Amygdala (tissue), 56 donors: ENCODE results near the gene TAC4.
"Not testable (repeated sequence)": the region's sequence is repeated elsewhere in the genome, so short reads cannot be mapped to it uniquely, and the experiment has no call there.

Experiments
- DNase-seq, 56 donors: peaks; one replicate each; lab custom pipeline; 2025; lab: John Stamatoyannopoulos, UW

TAC4 gene

DNA sequence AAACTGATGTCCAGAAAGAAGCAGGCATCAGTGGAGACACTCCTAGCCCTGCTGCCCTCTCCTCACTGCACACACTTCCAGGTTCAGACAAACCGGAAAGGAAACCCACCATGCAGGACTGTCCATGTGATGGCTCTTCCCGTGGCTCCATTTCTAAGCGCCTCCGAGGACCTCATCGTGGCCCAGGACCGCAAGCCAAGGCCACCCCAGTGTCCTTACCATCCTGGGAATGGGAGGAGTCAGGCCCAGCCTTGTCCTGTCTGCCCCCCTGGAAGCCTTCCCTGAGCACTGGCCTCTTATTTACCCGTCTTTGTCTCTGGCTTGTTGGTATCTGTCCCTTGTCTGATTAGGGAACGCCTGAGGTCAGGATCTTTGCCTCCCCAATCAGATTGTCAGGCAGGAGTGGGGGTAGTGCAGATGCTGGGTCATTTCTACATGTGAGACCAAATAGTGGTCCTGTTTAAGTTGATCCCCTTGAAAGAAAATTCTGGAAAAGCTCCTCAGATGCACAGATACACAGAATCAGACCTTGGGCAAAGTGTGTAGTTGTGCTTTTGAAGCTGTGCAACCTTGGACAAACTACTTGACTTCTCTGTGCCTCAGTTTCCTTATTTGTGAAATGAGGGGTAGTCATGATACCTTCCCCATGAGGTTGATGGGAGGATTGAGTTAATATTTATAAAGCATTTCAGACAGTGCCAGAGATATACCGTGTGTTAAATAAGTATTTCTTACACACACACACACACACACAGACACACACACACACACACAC lies 744 bp downstream of the TAC4 start:
- no peak for DNase-seq

GRCh38 chr17:49845321-49845720 lies 2.5 kb downstream of the TAC4 start:
- peak in 16 of 56 donors; percentile 6 to 36 (median 16) for DNase-seq

DNA sequence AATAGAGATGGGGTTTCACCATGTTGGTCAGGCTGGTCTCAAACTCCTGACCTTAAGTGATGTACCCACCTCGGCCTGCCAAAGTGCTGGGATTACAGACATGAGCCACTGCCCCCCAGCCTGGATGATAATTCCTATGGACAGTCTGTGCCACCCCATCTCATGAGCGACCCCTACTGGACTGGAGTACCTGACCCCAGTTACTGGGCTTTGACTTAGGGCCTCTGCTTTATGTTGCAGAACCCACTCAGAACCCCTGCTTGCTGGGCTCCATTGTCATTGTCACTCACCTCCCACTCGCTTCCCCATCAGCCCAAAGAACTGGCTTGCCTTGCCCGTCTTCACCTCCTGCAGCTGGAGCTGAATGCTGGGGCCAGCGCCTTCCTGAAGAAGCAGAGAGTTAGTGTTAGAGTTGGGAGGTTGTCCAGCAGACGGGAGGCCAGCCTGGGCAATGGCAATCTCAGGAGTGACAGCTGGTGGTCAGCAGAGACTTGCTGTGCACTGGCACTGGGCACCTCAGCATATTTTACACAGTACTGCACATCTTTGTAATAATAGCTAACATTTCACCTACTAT lies 4.0 kb downstream of the TAC4 start:
- no peak for DNase-seq

GRCh38 chr17:49842846-49843245 lies 5.0 kb downstream of the TAC4 start:
- no peak for DNase-seq

DNA sequence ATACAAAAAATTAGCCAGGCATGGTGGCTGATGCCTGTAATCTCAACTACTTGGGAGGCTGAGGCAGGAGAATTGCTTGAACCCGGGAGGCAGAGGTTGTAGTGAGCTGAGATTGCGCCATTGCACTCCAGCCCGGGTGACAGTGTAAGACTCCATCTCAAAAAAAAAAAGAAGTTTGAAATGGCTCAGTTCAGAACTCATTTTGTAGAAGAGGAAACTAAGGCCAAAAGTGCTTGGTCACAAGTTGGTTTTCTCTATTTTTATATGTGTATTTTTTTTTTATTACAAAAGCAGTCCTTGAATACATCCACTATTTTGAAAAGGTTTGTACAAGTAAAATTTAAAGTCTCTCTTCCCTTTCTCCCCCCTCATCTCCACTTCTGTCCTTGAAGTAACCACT lies 5.5 kb downstream of the TAC4 start:
- DNase-seq = no peak

DNA sequence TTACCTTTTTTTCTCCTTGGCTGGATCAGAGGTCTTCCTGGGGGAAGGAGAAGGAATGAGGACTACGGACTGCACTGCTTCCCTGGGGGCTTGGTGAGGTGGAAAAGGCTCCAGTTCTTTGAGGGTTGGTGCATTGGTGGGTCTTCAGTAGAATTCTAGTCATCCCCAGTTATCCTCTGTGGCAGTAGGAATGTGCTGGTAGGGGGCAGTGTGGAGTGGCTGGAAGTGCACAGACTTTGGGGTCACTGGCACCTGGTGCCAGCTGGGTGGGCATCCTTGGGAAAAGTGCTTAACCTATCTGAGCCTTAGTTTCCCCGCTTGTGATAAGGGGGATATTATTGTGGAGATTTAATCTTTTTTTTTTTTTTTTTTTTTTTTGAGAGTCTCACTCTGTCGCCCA lies 6.3 kb downstream of the TAC4 start:
- no peak for DNase-seq

DNA sequence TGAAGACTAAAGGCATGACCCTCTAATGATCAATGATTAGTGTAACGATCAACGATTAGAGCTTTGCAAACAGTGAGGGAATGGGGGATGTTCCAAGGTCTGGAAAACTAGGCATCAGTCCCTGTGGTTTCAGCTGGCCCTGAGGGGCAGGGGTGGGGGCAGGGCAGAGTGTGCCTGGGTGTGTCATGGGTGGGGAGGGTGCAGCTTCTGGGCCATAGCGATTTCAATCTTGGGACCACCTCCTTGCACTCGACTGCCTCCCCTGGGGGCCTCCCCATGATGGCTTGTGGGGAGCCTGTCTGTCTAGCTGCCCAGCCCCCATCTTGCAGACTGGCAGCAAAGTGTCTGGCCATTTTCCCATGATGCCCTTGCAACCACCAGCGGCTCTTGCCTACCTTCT lies 8.4 kb downstream of the TAC4 start:
- DNase-seq = no peak

DNA sequence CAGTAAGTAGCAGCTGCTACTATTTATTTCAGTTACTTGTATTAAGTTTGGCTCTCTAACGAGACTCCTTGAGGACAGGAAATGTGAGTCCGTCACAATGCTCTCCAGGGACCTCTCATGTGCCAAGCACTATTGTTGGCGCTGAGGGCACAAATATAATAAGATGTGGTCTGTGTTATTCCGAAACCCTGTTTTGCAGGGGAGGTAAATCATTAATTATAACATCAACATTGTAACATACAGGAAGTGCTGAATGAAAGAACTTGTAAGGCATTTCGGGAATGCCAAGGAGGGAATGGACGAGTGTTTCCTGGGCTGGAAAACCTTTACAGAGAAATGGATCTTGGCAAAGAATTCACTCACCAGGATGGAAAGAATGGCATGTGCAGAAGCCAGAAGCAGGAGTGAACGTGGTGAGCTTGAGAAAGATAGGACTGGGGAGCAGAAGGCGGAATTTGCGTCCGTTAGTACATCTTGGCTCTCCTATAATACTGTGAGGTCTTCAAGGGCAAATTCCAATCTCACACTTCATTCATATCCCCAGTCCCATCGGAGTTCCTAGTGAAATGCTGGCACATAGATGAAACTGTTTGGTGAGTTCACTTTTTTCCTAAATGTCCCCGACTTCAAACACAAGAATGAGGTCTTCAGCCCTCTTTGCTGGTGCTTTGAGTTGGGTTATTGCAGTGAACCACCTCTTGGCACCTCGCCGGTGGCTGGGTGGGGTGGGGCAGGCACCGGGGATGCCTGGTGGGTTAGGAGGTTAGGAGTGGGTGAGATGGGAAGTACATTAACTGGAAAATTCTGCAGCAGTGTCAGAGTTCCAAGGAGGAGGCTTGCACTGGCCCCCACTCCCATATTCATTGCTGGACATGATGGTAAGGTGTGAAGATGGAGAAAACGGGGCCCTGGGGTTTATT lies 11.5 kb downstream of the TAC4 start:
- no peak for DNase-seq

DNA sequence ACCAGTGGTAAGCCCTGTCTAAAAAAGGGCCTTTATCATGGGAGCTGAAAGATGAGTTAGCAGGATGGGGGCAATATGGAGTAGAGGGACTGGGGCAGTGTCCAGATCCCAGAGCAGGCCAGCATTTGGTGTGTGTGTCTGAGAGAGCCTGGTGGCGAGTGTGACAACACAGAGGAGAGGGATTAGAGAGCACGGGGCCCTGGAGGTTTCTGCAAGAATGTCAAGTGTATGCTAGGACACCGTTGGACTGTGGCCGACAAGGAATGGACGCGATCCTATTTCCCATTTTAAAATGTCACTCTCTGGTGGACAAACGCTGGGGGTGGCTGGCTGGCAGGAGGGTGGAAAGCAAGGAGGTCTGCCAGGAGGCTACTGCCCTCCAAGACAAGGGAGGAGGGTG lies 12.4 kb downstream of the TAC4 start:
- no peak for DNase-seq

DNA sequence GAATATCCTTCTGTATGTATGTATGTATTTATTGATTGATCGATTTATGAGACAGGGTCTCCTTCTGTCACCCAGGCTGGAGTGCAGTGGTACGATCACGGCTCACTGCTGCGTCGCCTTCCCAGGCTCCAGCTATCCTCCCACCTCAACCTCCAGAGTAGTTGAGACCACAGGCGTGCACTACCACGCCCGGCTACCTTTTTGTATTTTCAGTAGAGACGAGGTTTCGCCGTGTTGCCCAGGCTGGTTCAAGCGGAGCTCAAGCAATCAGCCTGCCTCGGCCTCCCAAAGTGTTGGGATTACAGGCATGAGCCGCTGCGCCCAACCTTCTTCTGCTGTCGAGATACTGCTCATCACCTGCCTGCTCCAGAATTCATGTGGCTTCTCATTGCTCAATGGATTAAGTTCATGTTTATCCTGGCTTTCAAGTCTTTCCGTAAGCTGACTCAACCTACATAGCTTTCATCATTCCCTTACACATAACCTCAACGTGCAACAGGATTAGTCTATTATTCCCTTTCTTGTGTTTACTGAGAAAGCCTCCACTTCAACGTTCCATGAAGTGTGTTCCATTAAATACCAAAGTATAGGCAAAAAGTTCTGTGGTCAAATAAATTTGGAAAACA lies 13.6 kb downstream of the TAC4 start:
- DNase-seq = no peak

DNA sequence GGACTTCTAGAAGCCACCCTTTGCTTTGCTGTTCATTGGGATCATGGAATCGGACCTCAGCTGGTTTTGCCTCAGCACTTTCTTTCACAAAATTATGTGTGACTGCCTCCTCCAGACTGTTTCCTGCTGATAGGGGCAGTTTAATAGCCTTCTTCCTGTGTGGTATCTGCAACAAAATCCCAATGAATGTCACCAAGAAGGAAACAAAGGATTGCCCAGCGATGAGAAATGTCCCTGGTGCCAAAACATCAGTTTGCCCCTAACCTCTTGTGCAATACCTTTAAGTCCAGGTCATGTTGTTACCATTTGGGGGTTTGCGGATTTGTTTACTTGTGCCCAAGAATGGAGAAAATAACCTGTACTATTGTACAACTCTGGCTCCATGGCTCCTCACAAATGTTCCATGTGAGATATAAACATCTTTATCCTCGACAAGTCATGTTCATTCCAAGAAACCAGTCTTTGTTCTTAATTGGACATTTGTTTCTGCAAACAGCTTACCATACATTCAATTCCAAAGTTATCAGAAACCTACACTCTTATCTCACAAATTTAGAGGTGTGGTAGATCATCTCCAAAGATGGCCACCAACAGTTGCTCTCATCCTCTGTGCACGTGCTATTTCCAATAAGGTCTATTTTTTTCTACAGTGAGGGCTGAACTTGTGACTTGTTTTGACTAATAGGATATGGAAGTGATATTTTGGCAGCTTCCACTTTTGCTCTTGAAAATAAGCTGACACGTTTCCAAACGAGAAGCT lies 14.8 kb downstream of the TAC4 start:
- DNase-seq = no peak

DNA sequence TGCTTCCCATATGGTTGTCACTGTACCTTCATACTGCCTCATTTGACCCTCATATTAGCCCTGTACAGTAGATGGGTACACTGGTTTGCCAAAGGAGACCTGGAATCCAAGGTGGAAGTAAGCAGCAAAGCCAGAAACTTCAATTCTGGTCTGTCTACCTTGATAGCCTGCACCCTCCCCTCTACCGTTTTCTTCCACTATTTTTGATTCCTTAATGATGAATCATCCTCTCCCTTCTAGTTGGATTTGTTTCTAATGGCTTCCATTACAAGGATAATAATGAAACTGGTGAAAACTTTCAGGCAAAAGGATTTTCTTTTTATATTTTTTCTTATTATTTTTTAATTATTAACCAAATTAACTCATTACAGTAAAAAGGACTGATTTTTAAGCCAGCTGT lies 17.3 kb downstream of the TAC4 start:
- DNase-seq = no peak

GRCh38 chr17:49829026-49829425 lies 18.8 kb downstream of the TAC4 start:
- DNase-seq = no peak

GRCh38 chr17:49828325-49828724 lies 19.5 kb downstream of the TAC4 start:
- DNase-seq = not testable (repeated sequence)

- DNase-seq = no peak
Measured at GRCh38 chr17:49825645-49826044, 22.2 kb downstream of the TAC4 start.

GRCh38 chr17:49823614-49824013 lies 24.3 kb downstream of the TAC4 start:
- DNase-seq = no peak

GRCh38 chr17:49822829-49823228 lies 25.0 kb downstream of the TAC4 start:
- DNase-seq = no peak

- DNase-seq = no peak
Measured at GRCh38 chr17:49821916-49822315, 26.0 kb downstream of the TAC4 start.

- DNase-seq = no peak
Measured at GRCh38 chr17:49821466-49821865, 26.4 kb downstream of the TAC4 start.

- no peak for DNase-seq
Measured at GRCh38 chr17:49820773-49821172, 27.1 kb downstream of the TAC4 start.
